AG09309 (cell line): Measurements from ENCODE around the gene KLHL3.

ENCODE experiments used
- DNase-seq: peaks from one replicate; pipeline ENCODE4 v3.0.0-alpha.2; 2010; ENCODE audit warnings: low read depth
- H3K4me3 ChIP-seq: 2 replicates; pipeline ENCODE4 v1.5.1; 2011; ENCODE audit warnings: mild to moderate bottlenecking, low read depth, low read length, moderate library complexity; ENCODE audit not compliant: control insufficient read depth
- CTCF ChIP-seq: IDR thresholded peaks from 2 replicates; pipeline ENCODE4 v1.5.1; 2011; ENCODE audit warnings: mild to moderate bottlenecking, low read depth, low read length, inconsistent platforms; ENCODE audit not compliant: insufficient read depth, control insufficient read depth; ENCODE audit errors: missing control alignments

KLHL3 gene

GRCh38 chr5:137581776-137582175 lies 154.1 kb downstream of the KLHL3 start:
- no peak for DNase-seq
- TF ChIP-seq CTCF = no peak

GRCh38 chr5:137580030-137580429 lies 155.9 kb downstream of the KLHL3 start:
- TF ChIP-seq CTCF = peak; percentile 36
- H3K4me3 ChIP-seq = no peak overlapping the region
- DNase-seq = no peak

More at GRCh38 chr5:137581776-137582175, 154.1 kb downstream of the KLHL3 start:
- H3K4me3 ChIP-seq = no peak overlapping the region

- no peak for DNase-seq
- no peak for TF ChIP-seq CTCF
- H3K4me3 ChIP-seq = no peak overlapping the region
Observed at GRCh38 chr5:137575847-137576246, 160.0 kb downstream of the KLHL3 start.

GRCh38 chr5:137575211-137575610 lies 160.7 kb downstream of the KLHL3 start:
- DNase-seq = no peak
- no peak for TF ChIP-seq CTCF
- H3K4me3 ChIP-seq = no peak overlapping the region

- DNase-seq = no peak
Observed at GRCh38 chr5:137573376-137573775, 162.5 kb downstream of the KLHL3 start.

GRCh38 chr5:137572042-137572695 lies 163.7 kb downstream of the KLHL3 start:
- no peak overlapping the region for H3K4me3 ChIP-seq
- DNase-seq = no peak
- TF ChIP-seq CTCF = no peak

More at GRCh38 chr5:137573376-137573775, 162.5 kb downstream of the KLHL3 start:
- no peak for TF ChIP-seq CTCF
- H3K4me3 ChIP-seq = no peak overlapping the region
